ENCODE measurements around the gene STXBP6.

- TF ChIP-seq EZH2 (IDR thresholded peaks at IDR 0.05; ENCODE audit: low read depth) (no peak), CTCF (conservative IDR thresholded peaks at IDR 0.05) (no peak)
Observed at GRCh38 chr14:24815543-24815942, 234.4 kb downstream of the STXBP6 start.

Measured in PC-9 (cell line).